Vagina (tissue), 2 donors: ENCODE results near the gene COL18A1. TPM values are rescaled to one million over a fixed set of nuclear protein-coding genes. Genes with fewer than 3 reads are reported as not detected.

Experiments
- DNase-seq, 2 donors: peaks; one replicate each; pipeline ENCODE4 v3.0.0-alpha.2; 2017; ENCODE audit errors: extremely low spot score in 2 of 2
- H3K27ac ChIP-seq: fragments of 200-600 bp; sonication (generic); one replicate; pipeline ENCODE4 v1.5.1; 2019
- H3K27me3 ChIP-seq: fragments of 200-600 bp; sonication (generic); one replicate; pipeline ENCODE4 v1.5.1; 2019
- H3K36me3 ChIP-seq, 2 donors: fragments of 200-600 bp; sonication (generic); one replicate each; pipeline ENCODE4 v1.5.1; 2017 to 2019
- H3K4me1 ChIP-seq: fragments of 200-600 bp; sonication (generic); one replicate; pipeline ENCODE4 v1.5.1; 2019
- H3K4me3 ChIP-seq, 2 donors: fragments of 200-600 bp; sonication (generic); 1 replicate in 1 of 2; 2 replicates in 1 of 2; pipeline ENCODE4 v1.5.1; 2016 to 2019
- H3K9me3 ChIP-seq: fragments of 200-600 bp; sonication (generic); one replicate; pipeline ENCODE4 v1.5.1; 2019
- CTCF ChIP-seq, 3 experiments: fragments of 450-650 bp in 2 of 3; fragments of 200-600 bp in 1 of 3; sonication (generic) in 1 of 3; IDR thresholded peaks; one replicate each; pipeline ENCODE4 v1.5.1; 2017 to 2019; ENCODE audit warnings: antibody characterized with exemption in 3 of 3, mild to moderate bottlenecking in 2 of 3, moderate library complexity in 2 of 3
- POLR2A ChIP-seq, 2 donors: fragments of 450-650 bp; IDR thresholded peaks; one replicate each; pipeline ENCODE4 v1.6.1; 2017; ENCODE audit warnings: antibody characterized with exemption in 2 of 2, mild to moderate bottlenecking in 2 of 2, moderate library complexity in 2 of 2
- POLR2AphosphoS5 ChIP-seq, 2 donors: sonication (generic); formaldehyde crosslinking; IDR thresholded peaks; one replicate each; pipeline ENCODE4 v1.9.0; 2017; ENCODE audit warnings: antibody characterized with exemption in 2 of 2, mild to moderate bottlenecking in 2 of 2, low read depth in 1 of 2; ENCODE audit not compliant: insufficient read depth in 1 of 2
- intact Hi-C: fragments of 100-400 bp; cut with DNase I; formaldehyde crosslinking; loops from one replicate; pipeline ENCODE4 v1.15.1; 2023
- total RNA-seq: library from RNA; depleted of rRNA; stranded (reverse); fragments of >200 nt; gene quantifications from one replicate; pipeline ENCODE4 v1.2.3, GENCODE V29; 2016

COL18A1 gene
- total RNA-seq, 1 donor from 2014 or later: 86.7 TPM

GRCh38 chr21:45381036-45381787, 23.8 kb upstream of the COL18A1 start:
- TF ChIP-seq CTCF (IDR thresholded peaks at IDR 0.05): no peak
- no peak for TF ChIP-seq POLR2AphosphoS5 (IDR thresholded peaks at IDR 0.05; ENCODE audit: insufficient read depth in 1 of 2, low read depth in 1 of 2)
- no peak for TF ChIP-seq POLR2A (IDR thresholded peaks at IDR 0.05)

GRCh38 chr21:45381865-45382696, 22.9 kb upstream of the COL18A1 start:
- no peaks in the 10 kb centered on the region for H3K36me3 ChIP-seq
- H3K27me3 ChIP-seq: no peaks in the 10 kb centered on the region
- no peak overlapping the region for H3K27ac ChIP-seq
- DNase-seq: no peak
- no peak overlapping the region for H3K4me3 ChIP-seq
- peaks cover 24% of the 10 kb centered on the region for H3K4me1 ChIP-seq
- TF ChIP-seq CTCF (IDR thresholded peaks at IDR 0.05) (no peak), POLR2AphosphoS5 (IDR thresholded peaks at IDR 0.05; ENCODE audit: insufficient read depth in 1 of 2, low read depth in 1 of 2) (no peak), POLR2A (IDR thresholded peaks at IDR 0.05) (no peak)
- intact Hi-C loops: no loop called here
- no peaks in the 10 kb centered on the region for H3K9me3 ChIP-seq

More at GRCh38 chr21:45381036-45381787, 23.8 kb upstream of the COL18A1 start:
- Histone ChIP-seq H3K36me3 (no peaks in the 10 kb centered on the region), H3K4me3 (no peak overlapping the region), H3K4me1 (peaks cover 18% of the 10 kb centered on the region), H3K27ac (no peak overlapping the region), H3K27me3 (no peaks in the 10 kb centered on the region), H3K9me3 (no peaks in the 10 kb centered on the region)
- intact Hi-C loops: no loop called here
- no peak for DNase-seq

- Histone ChIP-seq H3K36me3 (no peaks in the 10 kb centered on the region), H3K27me3 (no peaks in the 10 kb centered on the region), H3K9me3 (no peaks in the 10 kb centered on the region), H3K4me1 (peaks cover 30% of the 10 kb centered on the region), H3K27ac (no peak overlapping the region), H3K4me3 (no peak overlapping the region)
- TF ChIP-seq POLR2A (IDR thresholded peaks at IDR 0.05) (no peak), POLR2AphosphoS5 (IDR thresholded peaks at IDR 0.05; ENCODE audit: insufficient read depth in 1 of 2, low read depth in 1 of 2) (no peak), CTCF (IDR thresholded peaks at IDR 0.05) (no peak)
- DNase-seq: no peak
- intact Hi-C loops: no loop called here
Measured at GRCh38 chr21:45382697-45382997, 22.3 kb upstream of the COL18A1 start.

- H3K27ac ChIP-seq: no peak overlapping the region
- no peaks in the 10 kb centered on the region for H3K27me3 ChIP-seq
- DNase-seq: no peak
- no peaks in the 10 kb centered on the region for H3K36me3 ChIP-seq
- intact Hi-C loops: no loop called here
- H3K9me3 ChIP-seq: no peaks in the 10 kb centered on the region
- no peak for TF ChIP-seq POLR2A (IDR thresholded peaks at IDR 0.05)
- H3K4me3 ChIP-seq: no peak overlapping the region
- peaks cover 35% of the 10 kb centered on the region for H3K4me1 ChIP-seq
Measured at GRCh38 chr21:45383111-45383614, 21.8 kb upstream of the COL18A1 start.

GRCh38 chr21:45383615-45384201, 21.3 kb upstream of the COL18A1 start:
- TF ChIP-seq POLR2AphosphoS5 (IDR thresholded peaks at IDR 0.05; ENCODE audit: insufficient read depth in 1 of 2, low read depth in 1 of 2) (no peak), CTCF (IDR thresholded peaks at IDR 0.05) (no peak), POLR2A (IDR thresholded peaks at IDR 0.05) (no peak)
- Histone ChIP-seq H3K27me3 (no peaks in the 10 kb centered on the region), H3K9me3 (no peaks in the 10 kb centered on the region), H3K4me3 (no peak overlapping the region), H3K27ac (no peak overlapping the region), H3K4me1 (peaks cover 37% of the 10 kb centered on the region), H3K36me3 (no peaks in the 10 kb centered on the region)
- no peak for DNase-seq
- intact Hi-C loops: no loop called here
